Measurements from ENCODE around the gene PXMP4.

- TF ChIP-seq POLR2A (IDR thresholded peaks at IDR 0.05) (no peak), CTCF (IDR thresholded peaks at IDR 0.05) (no peak), EP300 (IDR thresholded peaks at IDR 0.05) (no peak), POLR2AphosphoS5 (IDR thresholded peaks at IDR 0.05) (no peak)
These were observed 47.6 kb upstream of the PXMP4 start for GRCh38 chr20:33767777-33768138.

Measured in sigmoid colon (tissue), 4 donors.